ENCODE results near the gene HOXB7.
A peak's percentile ranks its signal among the peaks of the same experiment; 100 is the strongest.

HOXB7 gene

GRCh38 chr17:48577946-48578615, 32.7 kb downstream of the HOXB7 start, which contains the start of gene HOXB4:
HOXB4 (minus strand) TSS chr17:48578350; CDS start chr17:48578319, 31 bp downstream.
- peak in 1 of 2 experiments; percentile 51 for DNase-seq

- no peak for DNase-seq
Observed at GRCh38 chr17:48577330-48577945, 33.4 kb downstream of the HOXB7 start.

- no peak for DNase-seq
Observed at GRCh38 chr17:48576479-48577309, 34.1 kb downstream of the HOXB7 start.

- no peak for DNase-seq
Observed at GRCh38 chr17:48575673-48576478, 34.9 kb downstream of the HOXB7 start.

DNA sequence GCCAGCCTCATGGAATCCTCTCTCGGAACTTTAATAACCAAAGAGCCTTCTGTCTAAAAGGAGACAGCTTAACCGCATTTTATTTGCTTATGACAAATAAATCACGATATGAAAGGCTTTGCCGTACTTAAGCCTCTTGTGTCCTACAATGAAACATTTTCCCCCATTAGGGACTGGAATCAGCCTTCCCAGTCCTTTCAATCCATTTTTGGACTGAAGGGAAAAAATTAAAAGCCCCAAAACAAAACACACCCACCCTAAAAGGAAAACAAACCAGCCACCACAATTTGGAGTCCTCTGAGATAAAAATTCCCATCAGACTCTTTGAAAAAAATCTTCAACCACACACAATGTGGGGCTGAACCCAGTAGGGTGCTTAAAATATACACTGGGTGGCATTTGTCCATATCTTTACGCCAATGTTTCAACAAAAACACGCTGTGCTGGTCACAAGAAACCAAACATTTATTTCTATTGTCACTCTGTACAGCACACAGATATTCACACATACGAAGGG, 35.7 kb downstream of the HOXB7 start:
- DNase-seq, result no peak

DNA sequence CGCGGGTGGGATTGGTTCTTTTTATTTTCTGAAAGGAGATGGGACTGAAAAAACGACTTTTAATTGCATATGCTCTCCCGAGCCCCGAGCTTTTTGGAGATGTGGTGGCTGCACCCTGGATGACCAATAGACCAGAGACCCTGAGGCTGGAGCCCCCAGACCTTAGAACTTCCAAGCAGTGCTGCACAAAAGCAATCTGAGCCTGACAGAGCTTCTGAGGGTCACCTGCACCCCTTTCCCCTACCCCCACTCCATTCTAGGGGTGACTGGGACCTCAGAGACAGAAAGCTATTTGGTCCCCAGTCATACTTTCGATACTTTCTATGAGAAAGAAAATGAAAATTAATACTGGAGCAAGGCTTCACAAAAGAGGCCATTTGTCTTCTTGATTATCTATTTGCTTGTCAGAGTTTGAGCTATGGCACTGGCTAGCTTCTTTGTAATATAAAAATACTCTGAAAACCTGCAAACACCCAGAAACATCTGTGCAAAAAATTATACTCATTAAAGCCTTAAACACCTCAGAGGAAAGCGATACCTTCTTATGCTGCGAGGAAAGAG, 36.2 kb downstream of the HOXB7 start:
- no peak for DNase-seq

DNA sequence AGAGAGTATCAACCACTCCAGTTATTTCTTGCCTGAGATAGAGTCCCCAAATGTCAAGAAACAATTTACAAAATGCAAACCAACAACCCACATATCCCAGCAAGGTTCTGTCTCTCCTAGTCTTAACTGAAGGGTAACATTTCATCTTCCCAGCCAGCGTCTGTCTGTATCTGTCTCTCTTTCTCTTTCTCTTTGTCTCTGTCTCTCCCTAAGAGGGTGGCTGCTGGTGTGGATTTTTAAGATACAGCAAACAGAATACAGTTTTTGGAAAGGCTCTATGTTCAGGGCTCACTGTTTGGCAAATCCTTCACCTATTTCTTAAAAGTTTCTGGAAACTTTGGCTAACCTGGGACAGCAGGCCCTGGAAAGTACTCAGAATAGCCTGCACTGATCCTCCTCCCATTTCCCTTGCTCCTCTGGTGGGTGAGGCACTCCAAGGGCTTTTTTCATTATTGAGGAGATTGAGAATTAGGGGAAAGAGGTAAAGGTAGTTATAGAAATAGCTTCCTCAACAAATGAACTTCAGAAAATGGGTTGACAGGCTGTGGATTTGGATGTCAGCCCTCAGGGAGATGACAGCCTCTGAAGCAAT, 38.9 kb downstream of the HOXB7 start:
- no peak for DNase-seq

- DNase-seq, result no peak
Observed at GRCh38 chr17:48571024-48571818, 39.6 kb downstream of the HOXB7 start.

DNA sequence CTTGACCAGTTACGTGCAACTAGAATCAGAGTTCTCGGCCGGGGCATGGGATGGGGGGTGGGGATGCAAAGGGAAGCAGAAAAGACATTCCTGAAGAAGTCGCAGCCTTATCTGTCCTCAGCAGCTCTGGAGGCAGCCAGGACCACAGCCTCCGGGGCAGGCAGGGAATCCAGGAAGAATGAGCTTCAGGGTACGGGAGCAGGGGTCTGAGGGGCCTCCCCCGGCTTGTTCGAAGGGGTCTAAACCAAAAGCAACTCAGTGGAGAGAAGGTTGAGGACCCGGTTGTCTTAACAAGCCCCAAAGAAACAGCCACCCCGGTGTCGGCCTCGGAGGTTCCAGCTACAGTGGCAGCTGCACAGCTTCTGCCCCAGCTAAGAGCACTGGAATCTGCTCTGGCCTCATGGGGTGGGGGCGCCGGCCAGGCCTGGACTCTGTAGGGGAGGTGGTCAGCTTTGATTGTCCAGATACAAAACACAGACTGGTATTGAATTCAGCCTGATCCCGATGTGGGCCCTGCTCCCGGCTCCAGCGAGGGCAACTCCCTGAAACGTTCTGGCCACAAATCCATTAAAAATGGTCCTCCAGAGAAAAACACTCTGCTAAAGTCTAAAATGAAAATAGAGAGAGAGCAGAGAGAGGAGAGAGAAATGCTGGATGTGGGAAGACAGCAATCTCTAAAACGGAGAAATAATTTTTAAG, 40.3 kb downstream of the HOXB7 start:
- no peak for DNase-seq

DNA sequence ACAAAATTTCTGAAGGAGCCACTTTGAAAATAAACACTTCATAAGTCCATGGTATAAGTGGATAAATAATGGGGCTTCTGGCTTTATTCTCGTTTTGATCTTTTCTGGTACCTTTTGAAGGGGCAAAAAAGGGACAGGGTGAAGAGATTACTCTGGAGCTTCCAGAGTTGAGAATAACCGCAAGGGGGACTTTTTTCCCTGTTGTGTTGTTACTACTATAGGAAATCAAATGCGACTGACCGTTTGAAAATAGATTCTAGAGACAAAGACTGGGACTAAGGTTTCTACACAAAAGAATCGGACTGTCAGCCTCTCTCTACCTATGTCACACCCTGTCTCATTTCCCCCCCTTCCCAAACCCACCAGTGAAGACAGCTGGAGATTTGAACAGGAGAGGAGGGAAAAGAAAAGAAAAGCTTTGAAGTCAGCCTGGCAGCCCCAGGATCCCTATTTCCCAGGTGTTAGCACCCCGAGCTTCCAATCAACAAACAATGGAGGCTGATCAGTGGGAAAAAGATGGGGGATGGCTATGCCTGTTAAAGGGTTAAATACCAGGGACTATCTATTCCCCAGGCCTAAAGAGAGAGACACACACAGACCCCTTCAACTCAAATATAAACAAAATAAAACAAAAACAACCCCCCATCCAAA, 41.0 kb downstream of the HOXB7 start:
- peak in 1 of 2 experiments; percentile 17 for DNase-seq

DNA sequence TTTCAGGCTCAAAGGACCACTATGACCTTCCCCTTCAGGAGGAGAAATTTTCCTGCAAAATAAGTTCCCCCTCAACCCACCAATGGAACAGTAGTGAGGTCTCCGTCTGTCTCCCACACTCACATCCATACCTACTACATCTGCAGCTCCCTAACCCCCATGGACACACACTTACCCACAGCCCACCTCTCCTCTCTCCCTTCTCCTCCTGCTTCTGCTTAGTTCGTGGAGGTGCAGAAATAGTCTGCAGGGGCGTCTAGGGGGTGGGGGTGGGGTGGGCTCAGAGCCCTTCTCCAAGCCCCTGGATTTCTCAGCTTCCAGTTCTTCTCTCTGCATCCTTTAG, 41.6 kb downstream of the HOXB7 start:
- no peak for DNase-seq

- DNase-seq, result no peak
Observed at GRCh38 chr17:48568499-48569239, 42.1 kb downstream of the HOXB7 start.

DNA sequence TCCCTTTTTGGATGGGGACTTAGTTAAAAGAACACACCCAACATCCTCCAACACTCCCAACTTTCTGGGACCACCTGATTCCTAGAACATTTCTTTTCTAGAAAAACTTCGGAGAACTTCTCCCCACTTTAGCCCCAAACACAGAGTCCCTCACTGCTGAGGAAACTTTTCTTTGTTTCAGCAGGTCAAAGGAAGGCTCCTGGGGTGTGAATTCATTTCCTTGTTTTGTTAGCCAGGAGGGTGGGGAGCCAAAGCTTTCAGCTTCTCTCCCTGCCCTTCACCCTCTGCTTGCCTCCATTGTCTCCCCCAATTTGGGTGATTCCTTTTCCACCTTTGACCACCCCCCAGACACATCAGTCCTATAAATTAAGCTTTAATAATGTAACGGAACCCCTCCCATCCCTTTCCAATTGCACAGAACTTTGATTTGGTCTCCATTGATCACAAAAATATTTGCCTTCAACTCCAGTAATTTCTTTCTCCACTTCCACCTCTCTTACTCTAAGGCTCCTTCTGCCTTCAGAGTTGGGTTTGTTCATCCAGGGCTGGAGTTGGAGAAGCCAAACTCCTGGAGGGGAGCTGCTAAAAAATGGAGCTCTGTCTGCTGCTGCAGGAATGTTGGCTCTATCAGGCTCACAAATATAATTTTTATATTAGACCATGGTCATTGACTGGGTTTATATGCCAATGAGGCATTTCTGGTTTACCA, 43.0 kb downstream of the HOXB7 start:
- no peak for DNase-seq

DNA sequence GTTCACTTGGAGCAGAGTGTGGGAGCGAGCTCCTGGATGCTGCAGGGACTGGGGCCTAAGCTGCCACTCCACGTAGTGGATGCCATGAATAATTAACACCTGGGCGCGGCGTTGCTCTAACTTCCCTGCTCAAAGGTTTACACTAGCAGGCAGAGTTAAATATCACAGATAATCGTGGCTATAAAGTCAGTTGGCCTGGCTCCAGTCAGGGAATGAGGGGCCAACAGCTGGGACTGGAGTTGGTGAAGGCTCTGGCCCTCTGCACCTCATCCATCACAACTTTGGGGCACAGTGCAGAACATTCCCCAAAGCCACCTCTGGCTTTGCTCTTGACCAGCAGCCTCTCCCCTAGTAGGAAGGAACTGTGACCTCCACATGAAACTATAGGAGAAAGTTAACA, 43.6 kb downstream of the HOXB7 start:
- DNase-seq, result no peak

DNA sequence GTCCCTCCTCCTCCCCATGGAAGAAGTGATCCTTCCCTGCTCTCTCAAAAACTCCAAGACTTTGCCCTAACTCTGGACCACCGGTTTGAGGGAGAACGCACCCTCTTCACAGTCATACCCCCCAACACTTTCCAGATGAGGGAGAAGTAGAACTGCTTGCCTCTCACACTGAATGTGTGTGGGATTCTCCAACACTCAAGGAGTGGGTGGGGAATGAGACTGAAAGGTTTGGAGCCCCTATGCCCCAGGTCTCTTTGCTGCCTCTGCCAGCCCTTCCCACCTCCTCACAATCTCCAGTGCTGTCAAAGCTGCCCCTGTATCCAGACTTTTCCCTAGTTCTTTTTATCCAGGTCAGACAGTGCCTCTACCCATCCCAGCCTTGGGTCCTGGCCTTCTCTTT, 44.1 kb downstream of the HOXB7 start:
- DNase-seq, result no peak

GRCh38 chr17:48565925-48566710, 44.7 kb downstream of the HOXB7 start:
- DNase-seq, result no peak

DNA sequence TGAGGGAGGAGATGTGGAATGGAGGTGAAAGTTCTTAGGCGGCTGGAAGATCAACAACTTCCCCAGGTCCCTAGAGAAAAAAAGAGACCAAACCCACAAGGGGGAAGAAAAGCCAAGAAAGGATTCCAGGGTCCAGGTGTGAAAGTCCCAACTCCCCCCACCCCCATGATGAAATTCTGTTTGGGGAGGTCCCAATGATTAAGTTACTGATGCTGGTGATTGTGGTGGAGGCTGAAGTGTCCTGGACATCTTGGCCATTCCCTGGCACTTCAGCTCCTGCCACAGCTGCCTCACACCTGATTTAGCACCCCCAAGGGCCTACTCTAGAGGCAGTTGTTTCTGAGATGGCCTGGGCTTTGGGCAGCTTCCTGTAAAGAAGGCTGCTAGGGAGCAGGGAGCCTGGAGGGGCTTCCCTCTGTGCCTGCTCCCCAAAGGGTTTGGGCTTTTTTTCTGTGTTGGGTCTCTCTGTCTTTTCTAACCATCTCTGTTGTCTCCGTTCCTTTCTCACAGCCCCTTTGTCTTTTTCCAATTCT, 45.7 kb downstream of the HOXB7 start:
- DNase-seq, result no peak

Data from NCI-H524 (cell line).